DMS114 treated with DMSO at 0.1 percent for 48 hours (cell line): Measurements from ENCODE around the gene USP32.

Source experiments
- DNase-seq: peaks from one replicate; lab custom pipeline; 2025; ENCODE audit not compliant: unreplicated experiment; lab: John Stamatoyannopoulos, UW

The USP32 gene

DNA sequence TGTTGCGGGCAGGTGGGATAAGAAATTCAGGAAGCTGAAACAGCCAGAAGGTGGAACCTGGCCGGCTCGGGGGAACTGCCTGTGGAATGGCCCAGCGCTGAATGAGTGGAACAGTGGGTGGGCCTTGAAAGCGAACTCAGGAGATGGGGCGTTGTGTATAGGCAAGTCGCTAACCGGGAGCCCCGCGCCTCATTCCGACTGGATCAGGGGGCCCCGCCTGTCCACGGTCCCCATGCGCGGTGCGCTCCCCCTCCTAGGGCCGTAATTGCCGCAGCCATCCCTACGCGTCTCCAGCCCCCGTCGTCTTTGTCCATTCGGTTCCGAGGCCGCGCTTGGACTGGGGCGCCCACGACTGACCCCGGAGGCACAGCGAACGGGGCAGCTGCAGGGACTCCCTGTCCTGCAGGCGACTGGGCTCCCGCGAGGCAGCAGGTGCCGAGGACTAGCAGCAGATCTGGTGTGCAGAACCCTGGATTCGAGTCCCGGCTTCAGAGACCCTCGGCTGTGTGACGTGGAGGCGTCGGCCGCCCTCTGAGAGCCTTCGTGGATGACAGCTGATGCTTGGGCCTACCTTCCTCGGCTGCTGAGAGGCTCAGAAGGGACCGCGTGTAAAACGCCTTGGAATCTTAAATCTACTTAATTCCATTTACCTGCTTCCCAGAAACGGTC lies 253.0 kb downstream of the USP32 start:
- no peak for DNase-seq

DNA sequence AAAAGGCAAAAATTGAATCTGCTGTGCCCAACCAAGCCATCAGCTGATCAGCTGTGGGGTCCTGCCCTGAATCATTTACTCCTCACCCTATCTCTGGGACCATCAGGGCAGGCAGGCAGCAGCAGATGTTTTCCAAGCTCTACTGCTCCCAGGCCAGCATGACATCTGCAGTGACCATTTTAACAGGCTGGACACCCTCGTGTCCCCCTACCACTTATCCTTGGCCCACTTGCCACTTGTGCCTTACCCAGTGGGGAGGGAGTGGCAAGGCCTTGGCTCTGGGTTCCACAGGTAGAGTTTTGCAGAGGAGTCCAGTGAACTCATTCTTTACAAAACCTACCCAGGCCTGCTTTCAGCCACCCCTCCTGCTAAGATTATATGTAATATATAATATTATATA lies 254.2 kb downstream of the USP32 start:
- no peak for DNase-seq

DNA sequence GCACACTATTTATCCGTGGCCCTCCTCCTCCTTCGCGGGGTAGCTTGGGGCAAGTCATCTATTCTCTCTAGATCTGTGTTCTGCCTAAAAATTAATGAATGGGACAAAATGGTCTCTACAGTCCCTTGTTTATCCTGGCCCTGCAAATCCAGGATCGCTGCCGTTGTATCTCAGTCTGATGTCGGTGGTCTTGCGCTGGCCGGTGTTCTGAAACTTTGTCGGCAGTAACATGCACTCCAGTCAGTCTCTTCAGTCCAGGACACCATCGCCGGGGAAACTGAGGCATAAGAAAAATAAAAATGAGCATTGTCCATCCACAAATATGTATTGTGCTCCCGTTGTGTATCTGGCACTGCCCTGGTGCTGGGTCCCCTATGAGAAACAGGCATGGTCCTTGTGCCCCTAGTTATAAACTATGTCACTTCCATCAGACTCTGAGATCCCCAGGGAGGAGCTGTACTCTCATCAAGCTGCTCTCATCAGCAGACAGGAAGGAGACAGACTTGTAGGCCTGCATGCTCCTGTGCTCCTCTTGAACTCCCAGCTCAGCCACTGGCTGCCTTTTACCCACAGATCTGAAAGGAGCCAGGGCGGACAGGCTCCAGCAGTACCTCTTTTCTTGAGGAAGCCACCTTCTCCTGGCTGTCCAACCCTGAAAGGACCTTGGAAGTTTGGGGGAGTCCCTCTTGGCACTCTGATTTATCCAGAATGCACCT lies 255.8 kb downstream of the USP32 start:
- DNase-seq: no peak

DNA sequence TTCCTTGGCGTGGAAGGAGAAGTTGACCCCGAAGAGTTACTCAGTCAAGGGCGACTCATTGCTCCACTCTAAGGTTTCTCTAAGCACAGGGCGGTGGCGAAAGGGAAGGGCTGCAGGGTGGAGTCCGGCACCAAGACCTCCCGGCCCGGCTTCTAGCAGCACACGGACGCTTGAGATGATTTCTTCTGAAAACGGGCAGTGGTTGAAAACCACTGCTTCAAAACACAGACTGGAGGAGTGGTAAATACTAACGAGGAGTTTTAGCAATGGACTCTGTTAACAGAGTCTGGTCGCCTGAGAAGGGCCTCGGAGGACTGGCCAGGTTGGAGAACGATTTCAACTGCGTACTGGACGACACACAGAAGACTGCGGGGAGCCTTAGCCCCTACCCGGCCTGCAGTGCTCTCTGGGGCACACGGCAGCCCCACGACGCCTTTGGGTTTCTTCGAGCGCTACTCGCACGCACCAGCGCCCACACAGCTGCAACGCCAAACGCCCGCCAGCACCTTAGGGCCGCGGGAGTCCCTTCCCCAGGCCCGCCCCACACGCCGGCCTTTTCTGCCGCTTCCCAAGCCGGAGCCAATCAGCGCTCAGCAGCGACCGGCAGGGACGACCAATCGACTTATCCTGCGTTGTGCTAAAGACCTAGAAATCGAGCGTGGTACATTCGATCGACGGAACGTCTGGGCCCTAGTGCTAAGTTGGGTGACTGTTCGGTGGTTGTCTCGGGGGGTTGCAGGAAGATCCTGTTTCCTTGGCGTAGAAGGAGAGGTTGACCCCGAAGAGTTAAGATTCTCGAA lies 256.6 kb downstream of the USP32 start:
- DNase-seq: peak; percentile 91

DNA sequence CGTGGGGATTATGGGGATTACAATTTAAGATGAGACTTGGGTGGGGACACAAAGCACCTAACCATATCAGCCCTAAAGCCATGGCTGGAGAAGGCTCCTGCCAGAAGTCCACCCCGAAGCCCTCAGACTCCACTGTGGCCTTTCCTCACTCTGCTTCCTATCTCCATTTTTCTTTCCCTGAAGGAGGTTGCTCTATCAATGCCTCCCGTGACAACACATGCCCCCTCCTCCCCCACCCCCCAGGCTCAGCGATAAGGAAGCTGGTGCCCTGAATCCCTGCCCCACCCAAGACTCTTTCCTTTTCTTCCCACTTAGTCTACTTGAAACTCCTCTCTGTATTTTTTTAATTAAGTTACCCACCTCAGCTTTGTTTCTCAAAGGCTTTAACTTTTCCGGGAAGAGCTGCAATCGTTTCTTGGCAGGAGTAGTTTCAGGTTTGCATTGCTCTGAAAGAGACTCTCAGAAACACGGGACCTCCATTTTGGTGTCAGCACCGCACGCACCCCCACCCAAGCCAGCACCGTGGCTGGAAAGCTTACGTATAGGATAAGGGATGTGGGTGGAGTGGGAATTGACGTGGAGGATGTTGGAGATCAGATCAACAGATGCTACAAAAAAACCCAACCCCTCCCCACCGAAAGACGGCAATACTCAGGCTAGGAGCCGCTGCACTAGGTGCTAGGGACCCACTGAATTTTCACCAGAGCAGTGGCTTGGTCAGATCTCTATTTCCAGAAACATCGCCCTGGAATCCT lies 257.4 kb downstream of the USP32 start:
- no peak for DNase-seq

DNA sequence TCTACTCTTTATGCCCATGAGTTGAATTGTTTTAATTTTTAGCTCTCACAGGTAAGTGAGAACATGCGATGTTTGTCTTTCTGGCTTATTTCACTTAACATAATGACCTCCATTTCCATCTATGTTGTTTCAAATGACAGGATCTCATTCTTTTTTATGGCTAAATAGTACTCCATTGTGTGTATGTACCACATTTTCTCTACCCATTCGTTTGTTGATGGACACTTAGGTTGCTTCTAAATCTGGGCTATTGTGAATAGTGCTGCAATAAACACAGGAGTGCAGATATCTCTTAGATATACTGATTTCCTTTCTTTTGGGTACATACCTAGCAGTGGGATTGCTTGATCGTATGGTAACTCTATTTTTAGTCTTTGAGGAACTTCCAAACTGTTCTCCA lies 261.5 kb downstream of the USP32 start:
- DNase-seq: no peak

DNA sequence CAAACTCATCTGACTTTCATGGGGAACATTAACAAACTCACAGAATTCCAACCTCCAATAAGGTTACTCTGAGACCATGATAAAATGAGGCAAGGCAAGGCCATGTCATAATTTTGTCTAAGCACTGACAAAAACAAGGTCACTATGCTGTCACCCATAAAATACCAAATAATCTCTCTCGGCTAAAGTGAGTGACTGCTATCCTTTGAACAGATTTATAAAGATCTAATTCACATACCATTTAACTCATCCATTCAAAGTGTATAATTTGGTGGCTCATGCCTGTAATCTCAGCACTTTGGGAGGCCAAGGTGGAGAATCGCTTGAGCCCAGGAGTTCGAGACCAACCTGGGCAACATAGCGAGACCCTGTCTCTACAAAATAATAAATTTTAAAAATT lies 262.8 kb downstream of the USP32 start:
- no peak for DNase-seq
